Fibroblast of skin of back (primary cell): Measurements from ENCODE around the gene FBN1.

ENCODE experiments used
- DNase-seq: peaks from one replicate; pipeline ENCODE4 v3.0.0-alpha.2; 2013

Gene FBN1

DNA sequence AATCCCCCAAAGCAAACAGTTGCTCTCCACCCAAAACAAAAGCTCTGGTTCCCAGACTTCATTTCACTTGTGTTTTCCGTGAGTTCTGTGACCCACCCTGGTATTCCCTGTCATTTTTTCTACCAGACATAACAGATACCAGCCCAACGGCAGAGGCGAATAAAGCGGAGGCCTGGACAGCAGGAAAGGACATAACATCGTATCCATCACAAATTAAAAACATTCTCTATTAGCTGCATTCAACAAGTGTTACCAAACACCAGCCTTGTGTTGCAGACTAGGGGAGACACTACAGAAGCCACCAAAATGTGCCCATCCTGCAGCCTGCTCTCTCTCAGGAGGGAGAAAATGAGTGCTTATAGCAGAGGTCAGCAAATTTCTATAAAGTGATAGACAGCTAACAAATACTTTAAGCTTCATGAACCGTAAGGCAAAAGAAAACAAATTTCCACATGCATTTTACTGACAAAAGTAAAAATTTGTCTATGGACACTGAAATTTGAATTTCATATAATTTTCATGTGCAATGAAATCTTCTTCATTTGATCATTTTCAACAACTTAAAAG is 7.1 kb upstream of the FBN1 start:
- no peak for DNase-seq

- no peak for DNase-seq
These were observed 5.4 kb upstream of the FBN1 start for GRCh38 chr15:48650931-48651330.

DNA sequence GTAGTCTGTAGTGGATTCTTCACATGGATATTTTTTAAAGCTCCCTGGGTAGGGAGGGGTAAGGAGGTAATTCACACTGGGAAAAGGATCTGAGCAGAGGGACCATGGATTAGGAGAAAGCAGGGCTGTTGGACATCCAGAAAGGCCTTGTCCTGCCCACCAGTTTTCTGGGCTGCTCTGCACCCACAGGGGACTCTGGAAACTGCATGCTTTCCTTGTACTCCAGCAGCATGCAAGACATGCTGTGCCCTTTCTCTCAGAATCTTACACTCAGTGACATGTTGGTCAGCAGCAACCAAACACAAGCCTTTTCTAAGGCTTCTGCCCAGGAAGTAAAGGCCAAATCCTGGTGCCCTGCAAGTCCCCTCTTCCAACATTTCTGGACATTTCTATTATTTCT is 2.5 kb upstream of the FBN1 start:
- DNase-seq, result peak; percentile 64

- DNase-seq, result no peak
These were observed 822 bp upstream of the FBN1 start for GRCh38 chr15:48646331-48646730.

DNA sequence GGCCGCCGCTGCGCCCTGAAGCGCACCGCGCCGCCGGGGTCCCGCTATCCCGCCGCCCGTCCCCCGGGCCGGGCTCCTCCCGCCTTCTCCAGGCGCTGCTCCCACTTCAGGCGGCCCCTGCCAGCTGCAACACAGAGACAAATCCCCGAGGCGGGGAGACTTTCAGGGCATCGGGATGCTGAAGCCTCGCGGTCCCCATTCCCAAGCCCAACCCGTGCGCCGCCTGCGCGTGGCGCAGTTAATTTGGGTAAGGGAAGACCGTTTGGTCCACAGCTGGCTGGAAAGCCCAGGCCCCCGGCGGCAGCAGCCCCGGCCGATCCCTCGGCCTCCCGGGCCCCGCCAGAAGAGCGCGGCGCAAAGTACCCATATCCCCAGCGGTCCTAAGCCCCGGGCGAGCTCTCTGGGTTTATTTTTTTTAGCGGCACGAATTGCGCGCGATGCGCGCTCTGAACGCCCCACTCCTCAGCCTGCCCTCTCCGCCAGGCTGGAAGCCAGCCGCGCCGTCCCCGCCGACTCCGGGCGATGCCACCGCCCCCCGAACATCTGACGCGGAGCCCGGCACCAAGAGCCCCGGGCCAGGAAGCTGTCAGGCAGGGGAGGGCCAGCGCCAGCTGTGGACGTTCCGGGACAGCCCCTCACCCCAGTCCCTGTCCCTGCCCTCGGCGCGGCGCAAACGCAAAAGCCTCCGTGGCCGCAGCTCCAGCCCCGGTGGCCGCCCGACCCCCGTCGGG is 517 bp downstream of the FBN1 start:
- peak; percentile 63 for DNase-seq

GRCh38 chr15:48644467-48644826 is 1.1 kb downstream of the FBN1 start:
- DNase-seq, result no peak

DNA sequence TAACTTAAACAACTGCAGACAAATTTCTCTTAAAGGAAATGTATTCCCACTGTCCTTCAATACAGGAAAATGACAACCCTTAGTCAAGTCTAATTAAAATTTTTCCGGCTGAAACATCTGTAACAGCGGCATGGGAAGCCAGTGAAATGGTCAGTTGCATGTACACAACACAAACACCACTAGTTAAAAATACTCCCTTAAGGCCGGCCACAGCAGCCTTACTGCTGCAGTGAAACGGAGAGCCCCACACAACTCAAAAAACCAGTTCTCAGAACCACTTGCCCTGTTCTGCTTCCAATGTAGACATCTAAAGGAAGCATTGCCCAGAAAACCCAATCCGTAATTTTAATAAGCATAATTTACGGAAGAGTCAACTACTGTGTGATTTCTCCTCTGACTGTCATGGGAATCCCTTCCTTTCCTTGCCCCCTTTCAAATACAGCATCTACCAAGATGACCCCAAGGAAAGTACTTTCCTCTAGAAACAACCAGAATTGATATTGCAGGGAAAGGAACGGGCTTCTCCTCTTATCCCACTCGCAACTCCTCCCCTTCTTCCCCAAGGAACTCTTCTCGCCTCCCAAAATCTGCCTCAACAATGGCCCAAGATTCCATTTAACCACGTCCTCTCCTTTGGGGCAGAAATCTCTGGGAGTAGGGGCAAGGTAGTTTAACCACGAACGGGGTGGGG is 1.6 kb downstream of the FBN1 start:
- no peak for DNase-seq

DNA sequence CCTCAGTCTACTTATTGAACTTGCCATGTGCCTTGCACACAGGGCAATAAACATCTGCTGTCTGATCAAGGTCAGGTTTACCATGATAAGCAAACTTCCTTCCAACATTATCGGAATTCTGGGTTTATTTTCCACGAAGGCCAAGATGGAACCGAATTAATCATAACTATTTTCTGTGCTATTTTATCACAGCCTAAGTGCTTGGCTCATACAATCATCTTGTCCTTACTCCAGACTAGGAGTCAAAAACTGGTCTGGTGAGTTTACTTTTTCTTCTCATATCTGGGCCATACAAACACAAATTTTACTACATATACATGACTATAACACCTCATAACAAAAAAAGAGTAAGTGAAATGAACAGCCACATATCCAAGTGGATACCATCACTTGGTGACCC is 2.3 kb downstream of the FBN1 start:
- no peak for DNase-seq

DNA sequence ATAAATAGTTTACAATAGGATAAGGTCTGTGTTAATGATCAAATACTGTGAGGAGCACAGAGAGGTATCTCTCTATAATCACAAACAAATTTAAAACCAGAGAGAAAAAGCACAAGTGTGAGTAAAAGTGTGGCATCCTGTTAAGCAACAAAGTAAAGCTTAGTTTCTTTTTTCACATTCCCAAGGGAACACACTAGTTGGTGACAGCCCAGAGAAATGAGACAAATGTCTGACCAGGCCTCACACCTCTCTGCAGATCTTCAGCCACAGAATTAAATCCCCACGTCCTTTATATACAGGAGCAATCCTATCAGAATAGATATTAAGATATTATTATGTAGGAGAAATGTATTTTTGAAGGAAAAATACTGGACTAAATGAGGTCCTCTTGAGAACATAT is 2.7 kb downstream of the FBN1 start:
- peak; percentile 57 for DNase-seq

DNA sequence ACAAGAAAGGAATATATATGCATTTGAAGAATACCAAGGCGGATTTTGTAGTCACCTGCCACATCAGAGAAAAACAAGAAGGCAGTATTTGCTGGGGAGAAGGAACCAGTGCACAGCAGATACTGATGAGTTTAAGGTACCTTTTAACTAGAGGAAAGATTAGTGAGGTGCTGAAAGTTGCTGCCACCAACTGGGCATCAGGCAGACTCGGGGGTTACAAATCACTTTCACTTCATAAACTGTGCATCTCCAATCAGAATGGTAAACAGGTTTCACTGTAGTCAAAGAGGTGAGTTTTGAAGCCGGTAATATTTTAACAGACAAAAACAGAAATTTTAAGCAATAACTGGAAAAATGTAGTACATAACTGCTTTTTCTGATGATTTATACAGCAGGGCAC is 4.1 kb downstream of the FBN1 start:
- no peak for DNase-seq

- DNase-seq, result peak; percentile 58
These were observed 6.5 kb downstream of the FBN1 start for GRCh38 chr15:48638963-48639362.

DNA sequence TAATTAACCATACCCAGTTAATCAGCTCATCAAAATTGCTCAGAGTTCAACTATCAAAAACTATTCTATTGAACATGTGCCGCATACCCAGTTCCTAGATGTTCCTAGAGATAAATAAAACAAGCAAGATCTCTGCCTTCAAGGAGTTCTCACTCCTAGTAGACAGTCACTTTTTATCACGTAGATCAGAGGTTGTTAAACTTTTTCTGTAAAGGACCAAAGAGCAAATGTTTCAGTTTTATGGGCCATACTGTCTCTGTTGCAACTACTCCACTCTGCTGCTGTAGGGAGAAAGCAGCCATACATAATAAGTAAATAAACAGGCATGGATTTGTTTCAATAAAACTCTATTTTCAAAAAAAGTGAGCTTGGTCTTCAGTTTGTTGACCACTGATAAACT is 7.9 kb downstream of the FBN1 start:
- no peak for DNase-seq

DNA sequence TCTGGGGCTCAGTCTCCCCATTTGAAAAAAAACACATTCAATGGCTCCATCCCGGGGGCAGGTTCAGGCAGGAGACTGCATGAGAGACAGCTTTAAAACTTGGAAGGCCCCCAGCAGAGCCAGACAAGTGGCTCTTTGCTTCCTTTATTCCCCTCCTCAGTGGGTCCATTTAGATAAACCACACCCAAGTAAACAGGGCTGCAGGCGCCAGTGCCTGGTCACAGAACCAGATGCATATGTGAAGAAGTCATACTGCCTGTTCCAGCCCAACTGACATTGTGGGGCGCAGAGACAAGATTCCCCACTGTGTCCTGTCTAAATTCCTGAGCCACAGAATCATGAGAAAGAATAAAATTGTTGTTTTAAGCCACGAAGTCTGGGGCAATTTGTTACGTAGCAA is 9.0 kb downstream of the FBN1 start:
- peak; percentile 97 for DNase-seq

DNA sequence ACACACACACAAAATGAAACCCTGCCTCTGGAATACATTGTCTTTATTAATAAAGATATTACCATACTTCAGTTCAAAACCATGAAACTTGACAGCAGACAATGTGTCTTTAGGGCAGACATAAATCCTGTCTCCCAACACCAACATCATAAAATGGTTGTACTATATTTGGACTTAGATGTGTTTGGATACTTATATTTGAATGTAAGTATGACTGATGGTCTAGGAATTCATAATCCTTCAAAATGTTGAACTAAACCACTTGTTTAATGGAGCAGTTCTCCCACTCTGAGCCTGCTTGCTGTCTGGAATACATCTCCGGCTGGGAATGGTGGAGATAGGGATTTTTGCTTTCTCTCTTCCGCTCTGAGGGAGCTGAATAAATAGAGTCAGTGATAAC is 10.6 kb downstream of the FBN1 start:
- DNase-seq, result peak; percentile 94

GRCh38 chr15:48634096-48634495 is 11.4 kb downstream of the FBN1 start:
- DNase-seq, result no peak

- DNase-seq, result peak; percentile 86
These were observed 12.9 kb downstream of the FBN1 start for GRCh38 chr15:48632651-48633050.

- no peak for DNase-seq
These were observed 14.2 kb downstream of the FBN1 start for GRCh38 chr15:48631176-48631770.

GRCh38 chr15:48630245-48630644 is 15.3 kb downstream of the FBN1 start:
- DNase-seq, result no peak

DNA sequence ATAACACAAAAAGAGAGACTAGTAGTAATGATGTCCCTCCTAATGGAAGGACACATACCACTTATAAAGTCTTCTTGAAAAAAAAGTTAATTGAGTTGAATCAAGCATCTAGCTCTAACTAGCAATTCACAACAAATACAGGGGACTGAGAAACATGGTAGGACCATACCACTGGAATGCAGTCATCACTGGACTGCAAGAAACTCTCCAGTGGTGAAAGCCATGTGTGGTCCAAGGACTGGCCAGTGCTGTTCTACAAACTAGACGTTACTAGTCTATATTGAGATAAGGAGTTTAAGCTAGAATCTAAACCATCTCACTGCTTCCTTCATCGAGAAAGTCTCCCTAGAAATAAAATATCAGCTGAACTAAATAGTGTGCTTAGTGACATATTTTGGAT is 16.7 kb downstream of the FBN1 start:
- peak; percentile 62 for DNase-seq

GRCh38 chr15:48627260-48627940 is 18.1 kb downstream of the FBN1 start:
- DNase-seq, result peak; percentile 90

GRCh38 chr15:48625126-48625525 is 20.4 kb downstream of the FBN1 start:
- no peak for DNase-seq

DNA sequence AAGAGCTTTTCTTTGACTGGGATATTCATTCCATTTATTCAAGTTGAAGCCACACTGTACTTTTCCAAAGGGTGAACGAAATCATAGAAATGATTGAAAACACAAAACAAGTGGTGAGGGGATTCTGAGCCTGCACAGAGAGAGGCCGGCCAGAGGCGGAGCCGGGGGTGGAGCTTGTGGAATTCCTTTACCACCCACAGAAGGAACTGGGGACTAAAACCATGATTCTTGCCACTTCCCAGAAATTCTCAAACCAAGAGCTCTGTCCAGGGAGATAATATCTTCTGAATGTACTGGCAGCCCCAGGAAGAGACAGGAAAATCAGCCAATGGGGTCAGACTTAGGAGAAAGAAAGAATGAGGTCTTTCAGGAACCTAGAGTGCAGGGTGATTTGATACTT is 20.8 kb downstream of the FBN1 start:
- DNase-seq, result no peak

DNA sequence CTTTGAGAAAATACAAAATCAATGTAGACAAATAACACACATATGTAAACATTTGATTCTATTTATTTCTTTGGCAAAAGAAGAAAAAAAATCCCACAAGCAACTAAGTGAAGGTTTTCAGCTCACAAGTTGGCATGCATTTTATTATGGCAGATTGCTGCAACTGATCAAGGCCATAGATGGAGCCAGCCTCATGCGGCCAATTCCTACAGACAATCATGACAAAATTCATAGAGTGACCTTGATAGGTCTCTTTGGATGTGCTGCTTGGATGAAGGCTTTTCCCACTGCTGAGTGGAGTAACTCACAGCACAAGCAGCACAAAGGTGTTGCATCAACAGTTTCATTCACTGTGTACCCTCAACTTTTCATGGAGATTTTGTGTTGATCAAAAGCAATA is 22.1 kb downstream of the FBN1 start:
- no peak for DNase-seq
